Anterior cingulate cortex (tissue), 58 donors: ENCODE data around the gene SERPINB2.
"Not testable (repeated sequence)": the region's sequence is repeated elsewhere in the genome, so short reads cannot be mapped to it uniquely, and the experiment has no call there.

ENCODE experiments used
- DNase-seq, 58 donors: peaks; one replicate each; lab custom pipeline; 2025; lab: John Stamatoyannopoulos, UW

SERPINB2 gene

DNA sequence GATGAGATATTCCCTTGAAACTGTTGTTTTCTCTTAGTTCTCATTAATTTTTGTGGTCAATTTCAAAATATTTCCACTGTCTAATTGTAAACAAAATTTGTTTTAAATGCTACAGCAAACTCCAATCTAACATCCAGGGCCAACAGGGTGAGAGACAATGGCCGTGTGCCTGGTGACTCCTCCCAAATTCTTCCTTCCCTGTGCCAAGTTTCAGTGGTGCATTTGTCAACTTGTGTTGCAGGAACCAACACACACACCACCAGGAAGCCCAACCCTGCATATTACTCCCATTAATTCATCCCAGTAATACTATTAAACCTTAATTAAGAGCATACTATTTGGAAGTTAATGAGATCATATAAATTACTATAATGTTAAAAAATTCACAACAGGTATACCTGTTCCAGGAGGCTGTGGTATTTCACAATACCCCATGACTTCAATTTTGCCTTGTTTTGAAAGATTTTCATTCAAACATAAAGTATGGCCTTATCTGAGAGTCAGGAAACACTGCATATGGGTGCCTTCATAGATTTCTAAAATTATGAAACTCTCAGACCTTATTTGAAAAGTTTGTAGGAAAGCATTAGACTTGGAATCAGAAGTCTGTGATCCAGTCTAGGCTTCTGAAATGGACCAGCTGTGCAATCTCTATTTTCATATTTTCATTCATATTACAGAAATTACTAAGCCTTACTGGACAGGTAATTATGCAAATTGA lies 1.1 kb downstream of the SERPINB2 start:
- DNase-seq, result no peak

DNA sequence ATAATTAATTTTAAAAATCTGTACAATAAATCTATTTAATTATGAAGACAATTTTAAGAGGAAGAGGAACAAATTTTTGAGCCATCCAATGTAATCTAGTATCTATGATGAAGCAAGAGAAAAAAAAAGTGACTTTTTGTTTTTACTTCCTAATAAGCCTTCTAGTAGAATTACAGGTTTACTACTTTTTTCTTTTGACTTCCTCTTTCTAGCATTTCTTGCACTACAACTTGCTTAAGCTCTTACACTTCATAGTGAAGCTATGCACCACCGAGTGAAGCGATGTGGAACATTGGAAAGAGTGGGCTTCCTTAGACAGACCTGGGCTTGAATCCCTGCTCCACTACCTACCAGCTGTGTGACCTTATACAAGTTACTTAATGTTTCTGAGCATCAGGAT lies 2.1 kb downstream of the SERPINB2 start:
- no peak for DNase-seq

- DNase-seq, result no peak
Observed at GRCh38 chr18:63890237-63890949, 2.9 kb downstream of the SERPINB2 start.

GRCh38 chr18:63890950-63891304 lies 3.4 kb downstream of the SERPINB2 start:
- DNase-seq, result no peak

GRCh38 chr18:63892566-63892965 lies 5.1 kb downstream of the SERPINB2 start:
- DNase-seq, result no peak

- DNase-seq, result no peak
Observed at GRCh38 chr18:63894106-63894772, 6.7 kb downstream of the SERPINB2 start.

DNA sequence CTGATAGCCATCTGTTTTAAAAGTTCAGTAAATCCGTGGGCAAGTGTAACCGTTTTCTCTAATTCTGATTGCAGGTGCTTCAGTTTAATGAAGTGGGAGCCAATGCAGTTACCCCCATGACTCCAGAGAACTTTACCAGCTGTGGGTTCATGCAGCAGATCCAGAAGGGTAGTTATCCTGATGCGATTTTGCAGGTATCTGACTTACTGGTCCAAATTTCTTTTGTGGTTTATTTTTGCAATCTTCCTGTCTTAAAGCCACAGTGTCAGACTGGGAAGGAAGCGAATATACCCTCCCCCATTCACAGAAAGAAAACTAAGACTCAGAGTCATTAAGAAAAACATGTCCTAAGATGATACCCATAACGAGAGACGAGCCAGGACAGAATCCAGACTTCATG lies 7.7 kb downstream of the SERPINB2 start:
- DNase-seq, result no peak

- no peak for DNase-seq
Observed at GRCh38 chr18:63897072-63897471, 9.6 kb downstream of the SERPINB2 start.

GRCh38 chr18:63899206-63899605 lies 11.7 kb downstream of the SERPINB2 start:
- DNase-seq, result no peak

- DNase-seq, result no peak
Observed at GRCh38 chr18:63903851-63904570, 16.5 kb downstream of the SERPINB2 start.

- DNase-seq, result no peak
Observed at GRCh38 chr18:63904694-63905093, 17.2 kb downstream of the SERPINB2 start.

DNA sequence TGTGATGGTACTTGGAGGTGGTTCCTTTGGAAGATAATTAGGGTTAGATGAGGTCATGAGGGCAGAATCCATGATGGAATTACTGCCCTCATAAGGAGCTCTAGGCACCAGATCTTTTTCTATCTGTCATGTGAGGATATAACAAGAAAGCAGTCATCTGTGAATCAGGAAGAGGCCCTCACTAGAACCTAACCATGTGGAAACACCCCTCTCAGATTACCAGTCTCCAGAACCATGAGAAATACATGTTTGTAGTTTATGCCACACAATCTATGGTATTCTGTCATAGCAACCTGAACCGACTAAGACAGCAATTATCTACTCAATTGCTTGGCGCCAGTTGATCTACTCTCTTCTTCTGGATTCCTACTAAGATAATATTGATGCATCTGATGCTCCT lies 17.9 kb downstream of the SERPINB2 start:
- DNase-seq, result no peak

DNA sequence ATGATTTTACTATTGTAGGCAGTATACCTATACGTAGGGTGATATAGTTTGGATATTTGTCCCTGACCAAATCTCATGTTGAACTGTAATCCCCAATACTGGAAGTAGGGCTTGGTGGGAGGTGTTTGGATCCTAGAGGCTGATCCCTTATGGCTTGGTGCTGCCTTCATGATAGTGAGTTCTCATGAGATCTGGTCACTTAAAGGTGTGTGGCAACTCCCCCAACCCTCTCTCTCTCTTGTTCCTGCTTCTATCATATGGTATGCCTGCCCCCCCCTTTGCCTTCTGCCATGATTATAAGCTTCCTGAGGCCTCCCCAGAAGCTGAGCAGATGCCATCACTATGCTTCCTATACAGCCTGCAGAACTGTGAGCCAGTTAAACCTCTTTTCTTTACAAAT lies 18.6 kb downstream of the SERPINB2 start:
- DNase-seq, result no peak

GRCh38 chr18:63907664-63908063 lies 20.2 kb downstream of the SERPINB2 start, which contains the start of gene SERPINB10:
Gene SERPINB10 (plus strand): TSS chr18:63907958. CDS start chr18:63915511, 7,553 bp downstream.
- no peak for DNase-seq

- no peak for DNase-seq
Observed at GRCh38 chr18:63908858-63909257, 21.4 kb downstream of the SERPINB2 start.

DNA sequence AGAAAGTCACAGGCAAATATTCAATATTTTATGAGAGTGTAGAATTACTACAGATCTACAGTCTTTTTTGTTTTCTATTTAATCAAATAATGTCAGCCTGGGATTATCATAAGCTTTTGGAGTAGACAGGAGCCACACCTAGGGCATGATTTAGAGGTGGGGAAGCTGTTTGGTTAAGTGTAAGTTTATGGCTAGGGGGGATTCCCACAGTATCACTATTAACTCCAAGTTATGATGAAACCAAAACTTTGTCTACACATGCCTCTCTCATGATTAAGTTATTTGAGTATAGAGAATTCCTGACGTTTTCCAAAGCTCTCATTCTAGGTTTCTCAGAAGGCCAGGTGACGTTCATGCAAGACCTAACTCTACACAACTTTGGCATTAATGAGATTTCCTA lies 22.4 kb downstream of the SERPINB2 start:
- DNase-seq, result no peak

- no peak for DNase-seq
Observed at GRCh38 chr18:63917817-63918216, 30.3 kb downstream of the SERPINB2 start.

- DNase-seq, result no peak
Observed at GRCh38 chr18:63922049-63922448, 34.5 kb downstream of the SERPINB2 start.

DNA sequence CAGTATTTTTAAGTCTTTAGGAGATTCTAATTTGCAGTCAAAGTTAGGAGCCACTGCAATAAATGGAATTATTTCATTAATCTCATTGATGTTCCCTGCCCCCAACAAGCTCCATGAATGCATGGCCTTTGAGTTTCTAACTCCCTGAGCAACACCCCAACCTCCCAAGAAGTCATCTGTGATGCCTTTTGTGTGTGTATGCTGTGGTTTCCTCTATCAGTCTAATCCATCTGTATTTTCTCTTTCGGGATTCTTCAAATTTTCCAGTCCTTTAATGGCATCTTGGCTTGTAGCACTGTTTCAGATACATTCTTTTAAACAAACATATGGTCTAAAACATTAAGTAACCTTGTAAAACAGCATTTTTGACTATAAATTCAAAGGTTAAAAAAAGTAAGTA lies 37.0 kb downstream of the SERPINB2 start:
- no peak for DNase-seq

GRCh38 chr18:63928331-63928730 lies 40.8 kb downstream of the SERPINB2 start:
- no peak for DNase-seq

GRCh38 chr18:63929369-63929768 lies 41.9 kb downstream of the SERPINB2 start:
- DNase-seq, result not testable (repeated sequence)
